Measurements from ENCODE around the gene MAB21L4.

The MAB21L4 gene

DNA sequence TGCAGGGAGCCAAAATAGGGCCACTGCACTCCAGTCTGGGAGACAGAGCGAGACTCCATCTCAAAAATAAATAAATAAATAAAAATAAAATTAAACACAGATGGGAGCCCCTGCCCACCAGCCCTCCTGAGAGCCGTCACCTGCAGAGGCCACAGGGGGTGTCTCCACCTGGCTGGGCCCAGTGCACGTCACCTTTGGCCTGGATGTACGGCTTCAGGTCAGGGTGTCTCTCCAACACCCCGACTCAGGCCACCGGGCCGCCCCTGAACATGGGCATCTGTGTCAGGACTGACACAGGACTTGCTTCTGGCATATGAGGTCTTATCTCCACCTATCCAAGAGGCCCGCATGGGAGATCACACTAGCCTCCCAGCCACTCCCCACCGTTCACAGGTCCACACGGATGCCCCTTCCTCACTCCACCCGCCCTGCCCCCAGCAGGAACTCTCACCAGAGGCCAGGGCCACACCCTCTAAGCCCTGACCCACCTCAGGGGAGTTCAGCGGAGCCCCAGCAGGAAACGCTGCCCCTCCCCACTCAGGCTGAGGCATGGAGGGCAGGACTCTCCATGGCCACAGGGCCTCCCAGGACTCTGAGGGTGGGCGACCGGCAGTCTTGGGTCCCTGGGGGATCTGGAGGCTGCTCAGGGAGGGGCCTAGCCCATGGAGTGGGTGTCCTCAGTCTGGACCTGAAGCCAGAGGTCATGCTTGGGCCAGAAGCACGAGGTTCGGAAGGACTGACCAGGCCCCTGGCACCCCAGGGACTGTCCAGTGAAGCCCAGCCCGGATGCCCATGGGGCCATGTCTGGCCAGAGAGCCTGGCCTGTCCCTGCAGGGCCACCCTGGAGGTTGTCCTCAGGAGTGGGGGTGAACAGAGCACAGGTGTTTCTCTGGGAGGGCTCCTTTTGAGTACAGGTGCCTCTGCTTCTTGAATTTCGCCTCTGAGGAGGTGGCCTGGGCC lies 8.5 kb upstream of the MAB21L4 start:
- no peak for DNase-seq (ENCODE audit: low spot score)
- TF ChIP-seq, protein P1, sequence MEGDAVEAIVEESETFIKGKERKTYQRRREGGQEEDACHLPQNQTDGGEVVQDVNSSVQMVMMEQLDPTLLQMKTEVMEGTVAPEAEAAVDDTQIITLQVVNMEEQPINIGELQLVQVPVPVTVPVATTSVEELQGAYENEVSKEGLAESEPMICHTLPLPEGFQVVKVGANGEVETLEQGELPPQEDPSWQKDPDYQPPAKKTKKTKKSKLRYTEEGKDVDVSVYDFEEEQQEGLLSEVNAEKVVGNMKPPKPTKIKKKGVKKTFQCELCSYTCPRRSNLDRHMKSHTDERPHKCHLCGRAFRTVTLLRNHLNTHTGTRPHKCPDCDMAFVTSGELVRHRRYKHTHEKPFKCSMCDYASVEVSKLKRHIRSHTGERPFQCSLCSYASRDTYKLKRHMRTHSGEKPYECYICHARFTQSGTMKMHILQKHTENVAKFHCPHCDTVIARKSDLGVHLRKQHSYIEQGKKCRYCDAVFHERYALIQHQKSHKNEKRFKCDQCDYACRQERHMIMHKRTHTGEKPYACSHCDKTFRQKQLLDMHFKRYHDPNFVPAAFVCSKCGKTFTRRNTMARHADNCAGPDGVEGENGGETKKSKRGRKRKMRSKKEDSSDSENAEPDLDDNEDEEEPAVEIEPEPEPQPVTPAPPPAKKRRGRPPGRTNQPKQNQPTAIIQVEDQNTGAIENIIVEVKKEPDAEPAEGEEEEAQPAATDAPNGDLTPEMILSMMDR (IDR thresholded peaks at IDR 0.05; ENCODE audit: borderline replicate concordance, control extremely low read depth, extremely low read depth, insufficient read depth, missing control alignments) = no peak
- in situ Hi-C loops (cut with MboI; ENCODE audit: low sequenced_read_pairs, unreplicated experiment) = no loop called here

DNA sequence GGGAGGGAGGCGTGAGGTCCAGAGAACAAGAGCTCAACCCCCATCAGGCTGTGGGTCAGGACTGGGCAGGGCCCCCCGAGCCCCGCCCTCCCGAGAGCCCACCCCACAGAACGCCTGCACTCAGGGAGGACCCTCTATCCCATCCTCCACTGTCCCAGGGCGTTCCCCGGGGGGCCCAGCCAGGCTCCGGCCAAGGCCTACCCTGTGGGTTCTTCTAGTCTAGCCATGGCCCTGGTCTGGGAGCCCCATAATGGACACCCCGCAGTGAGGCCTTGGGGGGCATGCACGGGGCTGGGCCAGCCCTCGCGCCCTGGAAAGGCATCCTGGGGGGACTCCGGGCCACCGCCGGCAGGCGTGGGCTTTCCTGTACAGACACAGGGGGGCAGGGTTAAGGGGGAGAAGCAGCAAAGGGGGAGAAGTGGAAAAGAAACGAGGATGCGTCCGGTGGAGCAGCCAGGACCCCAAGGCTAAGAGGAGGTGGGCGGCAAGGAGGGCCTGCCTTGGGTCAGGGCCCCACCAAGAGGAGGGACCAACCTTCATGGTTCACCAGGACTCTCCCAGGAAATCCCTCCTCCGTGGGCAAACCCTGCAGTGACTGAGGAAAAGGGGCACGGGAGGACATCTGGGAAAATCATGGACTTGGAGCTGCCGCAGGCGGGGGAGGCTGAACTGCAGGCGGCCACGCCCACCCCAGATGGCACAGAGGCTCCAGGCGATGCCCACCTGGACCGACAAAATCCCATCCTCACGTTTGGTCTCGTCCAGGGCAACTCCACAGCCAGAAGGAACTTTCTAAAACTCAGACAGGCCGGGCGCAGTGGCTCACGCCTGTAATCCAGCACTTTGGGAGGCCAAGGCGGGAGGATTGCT lies 7.5 kb upstream of the MAB21L4 start:
- TF ChIP-seq, protein P1 (IDR thresholded peaks at IDR 0.05; ENCODE audit: borderline replicate concordance, control extremely low read depth, extremely low read depth, insufficient read depth, missing control alignments) = no peak
- in situ Hi-C loops (cut with MboI; ENCODE audit: low sequenced_read_pairs, unreplicated experiment) = no loop called here
- DNase-seq (ENCODE audit: low spot score) = no peak

DNA sequence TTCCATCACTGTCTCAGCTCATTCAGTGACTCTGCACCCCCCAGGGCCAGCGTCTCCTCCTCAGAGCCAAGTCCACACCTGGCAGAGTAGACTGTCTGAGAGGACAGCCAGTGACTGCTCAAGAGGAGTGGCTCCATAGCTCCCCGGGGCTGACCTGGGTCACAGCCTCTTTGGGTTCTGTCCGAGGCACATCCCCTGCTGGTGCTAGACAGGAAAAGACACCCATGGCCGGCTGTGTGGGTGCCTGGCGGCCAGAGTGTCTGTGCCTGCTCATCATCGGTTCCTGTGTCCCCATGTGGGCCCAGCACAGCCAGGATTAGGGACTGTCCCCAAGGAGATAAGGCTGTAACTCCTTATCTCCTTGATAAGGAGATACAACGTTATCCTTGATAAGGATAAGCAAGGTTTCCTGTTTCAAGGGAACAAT lies 6.7 kb upstream of the MAB21L4 start:
- in situ Hi-C loops (cut with MboI; ENCODE audit: low sequenced_read_pairs, unreplicated experiment) = no loop called here
- TF ChIP-seq, protein P1 (IDR thresholded peaks at IDR 0.05; ENCODE audit: borderline replicate concordance, control extremely low read depth, extremely low read depth, insufficient read depth, missing control alignments) = no peak
- no peak for DNase-seq (ENCODE audit: low spot score)

DNA sequence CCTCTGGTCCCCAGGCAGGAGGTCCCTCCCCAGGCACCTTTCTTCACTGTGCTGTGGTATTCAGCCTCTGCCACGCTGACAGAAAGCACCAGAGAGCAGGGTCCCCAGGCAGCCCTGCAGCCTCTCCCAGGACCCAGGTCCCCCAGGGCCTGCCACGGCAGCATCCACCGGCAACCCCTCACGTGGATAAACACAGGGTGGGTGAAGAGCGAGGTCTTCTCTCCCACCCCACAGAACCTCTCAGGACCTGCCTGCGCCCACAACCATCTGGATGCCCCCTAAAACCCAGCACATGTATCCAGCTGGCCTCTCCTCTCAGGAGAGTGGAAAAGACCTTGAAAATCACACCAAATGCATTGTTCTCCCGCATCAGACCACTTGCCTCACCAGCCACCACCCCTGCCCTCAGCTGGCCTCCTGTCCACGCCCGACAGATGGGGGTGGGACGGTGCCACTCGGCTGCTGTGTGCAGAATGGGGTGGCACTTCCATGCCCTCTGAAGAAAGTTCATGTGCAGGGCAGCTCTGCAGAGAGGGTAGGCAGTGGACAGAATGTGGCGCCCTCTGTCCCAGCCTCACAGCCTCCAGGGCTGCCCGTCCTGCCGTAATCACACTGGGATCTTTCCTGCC lies 6.1 kb upstream of the MAB21L4 start:
- TF ChIP-seq, protein P1 (IDR thresholded peaks at IDR 0.05; ENCODE audit: borderline replicate concordance, control extremely low read depth, extremely low read depth, insufficient read depth, missing control alignments) = no peak
- in situ Hi-C loops (cut with MboI; ENCODE audit: low sequenced_read_pairs, unreplicated experiment) = no loop called here
- DNase-seq (ENCODE audit: low spot score) = no peak

DNA sequence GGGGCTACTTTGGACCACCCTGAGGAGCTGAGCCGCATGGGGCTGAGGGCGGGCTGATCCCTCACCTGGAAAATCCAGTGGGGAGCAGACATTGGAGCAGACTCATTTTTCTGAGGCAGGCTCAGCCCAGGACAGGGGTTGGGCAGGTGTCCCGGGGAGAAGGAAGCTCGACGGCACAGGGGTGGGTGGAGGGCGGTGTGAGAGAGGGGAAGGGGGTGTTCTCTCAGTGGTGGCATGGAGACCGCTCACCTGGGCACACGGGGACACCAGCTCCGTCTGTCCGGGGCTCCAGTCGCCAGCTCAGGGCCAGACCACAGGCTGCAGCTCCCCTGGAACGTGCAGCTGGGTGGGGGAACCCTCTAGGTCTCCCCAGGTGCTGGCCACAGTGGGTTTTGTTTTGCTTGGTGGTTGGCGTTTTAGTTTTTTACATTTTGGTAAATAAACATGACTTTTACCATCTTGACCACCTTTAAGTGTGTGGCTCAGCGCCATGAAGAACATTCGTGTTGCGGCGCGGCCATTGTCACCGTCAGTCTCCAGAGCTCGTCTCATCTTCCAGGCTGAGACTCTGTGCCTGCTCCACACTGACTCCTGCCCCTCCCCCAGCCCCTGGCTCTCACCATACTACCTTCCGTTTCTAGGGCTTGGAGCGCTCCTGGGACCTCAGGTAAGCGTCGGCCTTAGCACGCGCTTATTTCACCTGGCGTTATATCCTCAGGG lies 4.3 kb upstream of the MAB21L4 start:
- no peak for DNase-seq (ENCODE audit: low spot score)
- in situ Hi-C loops (cut with MboI; ENCODE audit: low sequenced_read_pairs, unreplicated experiment) = no loop called here
- TF ChIP-seq, protein P1 (IDR thresholded peaks at IDR 0.05; ENCODE audit: borderline replicate concordance, control extremely low read depth, extremely low read depth, insufficient read depth, missing control alignments) = no peak
